Stimulated activated CD8-positive, alpha-beta memory T cell treated with anti-CD3 and anti-CD28 coated beads, Interleukin-2, amount 100 ng/mL, for 1 hour (primary cell): ENCODE results near the gene MS4A14.
"Not testable (repeated sequence)": the region's sequence is repeated elsewhere in the genome, so short reads cannot be mapped to it uniquely, and the experiment has no call there.

Experiments
- DNase-seq, 2 donors: peaks; one replicate each; pipeline ENCODE4 v3.0.0-alpha.2; 2020; ENCODE audit warnings: low read depth in 2 of 2

Gene MS4A14

GRCh38 chr11:60389279-60389910, 6.9 kb upstream of the MS4A14 start:
- no peak for DNase-seq

DNA sequence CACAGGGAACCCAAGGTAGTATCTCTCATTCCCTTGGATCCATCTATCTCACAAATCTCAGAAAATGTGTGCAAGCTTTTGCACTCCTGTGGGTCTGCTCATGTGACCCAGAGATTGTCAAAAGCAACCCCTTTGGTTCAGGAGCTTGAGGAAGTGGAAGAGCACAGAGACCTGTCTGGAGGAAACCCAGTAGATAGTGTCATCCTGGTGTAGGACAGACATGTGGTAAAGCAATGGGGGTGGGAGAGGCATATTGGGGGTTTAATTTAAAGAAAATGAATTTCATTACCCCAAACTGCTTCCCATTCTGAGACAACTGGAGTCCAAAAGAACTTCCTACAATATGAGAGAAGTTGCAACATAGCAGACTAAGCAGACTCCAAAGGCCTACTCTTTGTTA, 5.8 kb upstream of the MS4A14 start:
- DNase-seq, result no peak

DNA sequence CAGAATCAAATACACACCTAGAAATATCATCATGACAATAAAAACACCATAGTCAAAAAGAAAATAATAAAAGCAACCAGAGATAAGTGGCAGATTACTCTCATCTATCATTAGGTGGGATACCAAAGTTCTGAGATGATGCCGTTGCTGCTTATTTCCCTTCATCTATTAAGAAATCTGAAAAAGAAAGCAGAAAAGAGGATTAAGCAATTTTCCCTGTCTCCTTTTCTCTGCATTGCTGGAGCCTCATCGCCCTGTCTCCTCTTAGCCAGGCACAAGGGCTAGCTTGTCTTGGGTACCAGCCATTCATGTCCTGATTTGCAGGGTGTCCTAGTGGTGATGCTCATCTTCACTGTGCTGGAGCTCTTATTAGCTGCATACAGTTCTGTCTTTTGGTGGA, 3.9 kb upstream of the MS4A14 start:
- DNase-seq, result no peak

- DNase-seq, result no peak
These were observed 3.2 kb upstream of the MS4A14 start for GRCh38 chr11:60393016-60393415.

- DNase-seq, result no peak
These were observed 1.4 kb upstream of the MS4A14 start for GRCh38 chr11:60394666-60395380.

DNA sequence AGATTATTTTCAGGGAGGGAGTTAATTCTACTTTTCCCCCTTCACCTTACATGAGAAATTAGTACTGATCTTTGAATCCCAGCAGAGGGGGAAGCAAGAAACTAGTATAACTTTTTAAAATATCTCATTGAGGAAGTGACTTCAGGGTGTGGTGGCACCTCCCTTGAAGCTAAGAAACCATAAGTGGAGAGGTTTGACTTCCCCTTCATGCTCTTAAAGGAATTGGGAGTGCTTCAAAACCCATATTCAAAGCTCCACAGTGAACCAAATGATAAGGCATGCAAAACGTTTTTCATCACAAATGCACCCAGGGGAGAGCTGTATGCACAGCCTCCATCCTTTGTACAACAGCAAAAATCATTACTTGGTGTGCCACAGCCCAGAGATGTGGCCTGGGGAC, 540 bp downstream of the MS4A14 start:
- no peak for DNase-seq

DNA sequence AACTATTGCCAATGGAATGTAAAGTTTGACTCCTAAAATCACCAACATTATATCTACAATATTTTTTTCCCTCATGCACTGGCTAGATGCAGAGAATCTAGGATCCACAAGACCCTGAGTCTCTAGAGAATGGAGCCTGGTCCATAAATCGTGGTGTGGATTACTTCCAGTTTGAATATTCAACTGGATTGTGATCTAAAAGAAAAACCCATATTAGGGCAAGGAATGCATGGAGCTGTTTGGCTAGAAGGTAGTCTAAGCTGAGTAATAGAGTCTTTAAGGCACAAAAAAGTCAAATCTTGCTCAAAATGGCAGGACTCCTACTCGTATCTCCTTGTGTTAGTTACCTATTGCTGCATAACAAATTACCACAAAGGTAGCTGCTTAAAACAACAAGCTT, 23.8 kb downstream of the MS4A14 start:
- no peak for DNase-seq

DNA sequence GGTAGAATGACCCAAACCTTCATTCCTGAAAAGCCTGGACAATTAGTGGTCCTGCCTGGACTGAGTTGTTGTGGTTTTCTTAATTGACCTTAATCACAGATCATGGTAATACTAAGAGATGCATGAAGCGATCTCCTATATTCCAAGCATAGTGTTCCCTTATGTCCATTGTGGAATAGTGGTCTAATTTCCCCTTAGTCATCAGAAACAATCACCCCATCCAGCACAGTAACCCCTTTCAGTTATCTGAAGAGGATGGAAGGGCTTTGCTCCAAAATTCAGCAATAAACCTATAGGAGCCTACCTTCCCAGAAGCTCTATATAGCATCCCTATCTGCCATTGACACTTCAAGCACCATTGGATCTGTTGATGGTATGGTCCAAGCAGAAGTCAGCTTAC, 26.4 kb downstream of the MS4A14 start:
- no peak for DNase-seq

DNA sequence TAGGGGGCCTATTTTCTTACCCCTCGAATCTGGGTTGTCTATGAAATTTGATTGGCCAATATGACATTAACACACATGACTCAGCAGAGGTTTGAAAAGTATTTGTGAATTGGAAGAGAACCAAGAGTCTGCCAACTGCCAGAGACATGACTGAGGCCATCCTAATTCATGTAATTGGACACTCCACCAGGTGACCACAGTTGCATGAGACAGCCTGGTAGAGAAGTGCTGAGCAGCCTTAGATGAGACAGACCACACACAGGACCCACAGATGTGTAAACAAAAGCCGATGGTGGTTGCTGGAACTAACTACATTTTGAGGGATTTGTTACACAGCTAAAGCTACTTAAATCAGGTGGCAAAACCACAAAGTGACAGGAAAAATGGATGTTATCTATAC, 32.3 kb downstream of the MS4A14 start:
- no peak for DNase-seq

DNA sequence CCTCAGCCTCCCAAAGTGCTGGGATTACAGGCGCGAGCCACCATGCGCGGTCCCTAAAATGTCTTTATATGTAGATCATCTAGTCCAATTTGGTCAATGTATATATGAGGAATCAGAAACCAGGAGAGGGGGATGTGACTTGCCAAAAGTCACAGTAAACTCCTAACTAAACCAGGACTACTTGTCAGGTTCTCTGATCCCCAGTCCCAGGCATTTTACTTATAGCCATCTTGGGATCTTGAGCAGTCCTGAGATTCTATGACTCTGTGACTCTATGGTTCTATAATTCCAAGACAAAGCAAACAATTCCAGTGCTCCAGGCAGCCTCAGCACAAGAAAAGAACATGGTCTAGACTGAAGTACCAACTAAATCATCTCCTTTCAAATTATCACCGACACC, 33.0 kb downstream of the MS4A14 start, which contains the start of gene MS4A5:
Gene MS4A5 (plus strand): TSS at position 301 of the 400 bp plus-strand sequence. CDS start 103 bp downstream, outside the sequence.
- no peak for DNase-seq

DNA sequence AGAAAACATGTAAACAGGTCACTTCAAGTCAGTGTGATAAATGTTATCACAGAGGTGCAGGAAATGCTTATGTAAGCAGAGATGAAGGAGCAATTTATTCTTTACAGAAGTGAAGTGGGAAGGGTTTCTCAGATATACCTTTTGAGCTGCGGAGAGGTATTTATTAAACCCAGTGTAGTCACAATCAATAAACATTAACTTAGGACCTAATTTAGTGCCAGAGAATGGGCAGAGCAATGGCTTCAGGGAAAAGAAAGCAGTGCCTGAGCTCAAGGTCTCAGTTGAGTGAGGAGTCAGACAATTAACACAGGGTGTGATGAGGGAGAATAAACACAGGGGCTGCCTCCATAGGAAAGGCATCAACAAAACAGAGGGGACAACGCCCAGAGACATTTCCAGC, 35.0 kb downstream of the MS4A14 start:
- no peak for DNase-seq

DNA sequence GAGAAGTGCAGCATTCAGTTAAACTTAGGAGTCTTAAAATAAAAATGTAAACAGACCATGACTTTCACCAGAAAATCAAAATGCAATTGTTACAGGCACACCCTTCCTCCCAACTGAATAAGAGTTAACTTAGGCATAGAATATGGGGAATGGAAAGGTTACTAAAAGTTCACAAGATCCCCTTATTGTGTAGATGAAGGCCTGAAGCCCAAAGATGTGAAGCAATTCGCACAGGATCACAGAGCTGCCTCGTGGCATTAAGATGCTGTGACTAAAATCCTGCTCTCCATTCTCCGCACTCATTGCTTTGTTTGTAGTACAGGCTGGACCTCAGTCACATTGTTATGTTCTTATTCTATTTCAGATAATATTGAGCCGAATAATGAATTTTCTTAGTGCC, 37.1 kb downstream of the MS4A14 start:
- DNase-seq, result no peak

GRCh38 chr11:60447070-60447469, 50.8 kb downstream of the MS4A14 start:
- DNase-seq, result no peak

- DNase-seq, result no peak
These were observed 51.6 kb downstream of the MS4A14 start for GRCh38 chr11:60447846-60448245.

- not testable (repeated sequence) for DNase-seq
These were observed 54.9 kb downstream of the MS4A14 start for GRCh38 chr11:60451185-60451584.

- DNase-seq, result no peak
These were observed 58.0 kb downstream of the MS4A14 start for GRCh38 chr11:60454212-60454611.

DNA sequence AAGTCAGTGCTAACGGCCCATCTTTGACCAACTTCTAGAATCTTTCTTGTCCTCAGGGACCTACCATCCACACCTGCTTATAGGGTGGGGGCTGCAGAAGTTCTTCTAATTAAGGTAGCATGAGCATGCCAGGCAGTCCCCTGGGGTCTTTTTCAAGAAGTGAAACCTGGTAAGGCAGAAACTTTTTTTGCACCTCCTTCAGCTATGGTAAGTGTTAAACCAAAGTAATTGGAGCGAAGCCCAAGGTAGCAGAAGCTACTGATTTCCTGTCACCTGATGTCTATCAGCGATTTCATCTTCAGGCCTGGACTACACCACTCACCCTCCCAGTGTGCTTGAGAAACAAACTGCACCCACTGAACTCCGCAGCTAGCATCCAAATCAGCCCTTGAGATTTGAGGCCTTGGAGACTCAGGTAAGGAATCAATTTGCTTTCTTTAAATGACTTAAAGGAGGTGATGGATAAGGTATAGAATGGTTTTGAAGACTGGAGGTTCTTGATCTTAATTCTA, 59.3 kb downstream of the MS4A14 start, which contains the start of gene MS4A1:
Gene MS4A1 (plus strand): TSS at position 317 of the 512 bp plus-strand sequence. CDS start 6,528 bp downstream, outside the sequence.
- DNase-seq, result no peak

DNA sequence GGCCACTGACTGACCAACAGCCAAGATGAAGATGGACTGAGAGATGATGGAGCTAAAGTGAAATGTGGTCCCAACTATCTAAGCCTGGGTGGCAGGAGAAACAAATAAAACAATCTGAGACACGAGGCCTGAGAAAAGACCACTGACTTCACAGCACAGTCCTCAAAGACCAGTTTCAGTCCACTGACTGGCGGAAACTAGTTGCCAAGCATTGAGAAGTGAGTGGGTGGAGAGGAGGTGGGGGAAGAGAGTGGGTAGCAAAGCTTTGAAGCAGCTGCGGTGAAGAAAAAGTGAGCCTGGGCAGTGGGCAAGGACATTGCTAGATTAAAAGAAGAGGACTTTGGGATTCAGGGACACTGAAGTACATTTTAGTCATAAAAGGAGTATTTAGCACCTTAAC, 61.3 kb downstream of the MS4A14 start:
- no peak for DNase-seq

DNA sequence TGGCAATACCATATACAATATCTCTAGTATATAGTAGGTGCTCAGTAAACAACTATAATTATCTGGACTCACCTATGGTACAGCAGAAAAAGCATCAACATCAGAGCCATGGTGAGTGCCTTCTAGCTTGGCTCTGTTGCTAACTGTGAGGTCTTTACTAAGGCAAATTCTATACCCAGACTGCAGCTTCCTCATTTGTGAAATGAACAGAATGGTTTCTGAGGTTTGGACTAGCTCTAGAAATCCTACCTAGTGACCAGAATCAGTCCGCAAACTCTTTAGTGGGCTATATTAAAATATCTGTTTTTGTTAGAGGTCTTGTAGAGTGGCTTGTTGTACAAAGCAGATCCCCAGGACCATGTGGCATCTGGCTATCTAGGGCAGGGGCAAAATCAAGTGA, 63.1 kb downstream of the MS4A14 start:
- DNase-seq, result no peak
